Measurements from ENCODE around the gene C13orf46. TPM values are rescaled to one million over a fixed set of nuclear protein-coding genes. Genes with fewer than 3 reads are reported as not detected.

C13orf46 gene
- total RNA-seq, 4 donors from 2014 or later, result 0.41 to 77.4 (median 1.1) TPM; not detected in 1

DNA sequence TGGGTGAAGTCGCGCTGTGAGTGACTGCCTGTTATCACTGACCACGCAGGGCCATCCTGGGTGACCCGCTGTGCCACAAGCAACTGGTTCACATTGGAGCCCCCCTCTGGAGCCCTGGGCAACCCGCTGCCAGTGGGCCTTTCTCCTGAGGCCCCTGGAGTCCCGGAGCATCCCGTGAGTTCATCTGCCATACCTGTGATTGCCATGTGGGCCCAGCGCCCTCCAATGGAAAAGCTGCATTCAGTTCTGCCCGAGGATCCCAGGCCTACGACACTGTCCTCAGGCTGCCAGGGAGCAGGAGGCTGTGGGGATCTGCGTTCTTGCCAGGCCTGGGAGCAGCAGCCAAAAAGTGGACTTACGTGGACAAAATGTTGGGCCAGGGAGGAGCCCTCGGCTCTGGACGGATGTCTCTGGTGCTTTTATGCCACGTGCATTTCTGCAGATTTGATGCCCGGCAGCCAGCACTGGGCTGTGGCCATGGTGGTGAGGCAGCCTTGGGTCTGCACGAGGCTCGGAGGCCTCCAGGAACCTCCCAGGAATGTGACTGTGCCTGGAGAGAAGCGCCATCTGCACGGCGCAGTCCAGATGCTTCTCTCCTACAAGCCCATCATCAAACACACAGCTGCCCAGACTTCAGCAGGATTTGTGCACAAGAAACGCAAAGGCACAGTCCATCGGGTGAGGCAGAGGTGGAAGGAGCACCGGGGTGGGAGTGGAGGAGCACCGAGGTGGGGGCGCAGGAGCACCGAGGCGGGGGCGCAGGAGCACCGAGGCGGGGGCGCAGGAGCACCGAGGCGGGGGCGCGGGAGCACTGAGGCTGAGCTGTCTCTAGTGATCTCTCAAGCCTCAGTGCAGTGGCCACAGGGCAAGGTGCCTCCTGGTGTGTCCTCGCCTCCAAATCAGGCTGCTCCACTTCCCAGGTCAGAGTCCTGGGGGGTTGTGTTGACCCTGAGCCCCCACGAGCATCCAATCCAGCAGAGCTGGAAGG, 44.0 kb downstream of the C13orf46 start:
- H3K27me3 ChIP-seq, result peaks cover 10% of the 10 kb centered on the region
- H3K4me3 ChIP-seq, result no peak overlapping the region
- DNase-seq, result no peak
- TF ChIP-seq CTCF (IDR thresholded peaks at IDR 0.05), result no peak
- TF ChIP-seq POLR2A (IDR thresholded peaks at IDR 0.05), result no peak
- no peak for TF ChIP-seq EP300 (IDR thresholded peaks at IDR 0.05; ENCODE audit: low read depth)
- TF ChIP-seq POLR2AphosphoS5 (IDR thresholded peaks at IDR 0.05), result no peak
- in situ Hi-C loops (cut with MboI; ENCODE audit: low pct_ligation_motif_present in 1 of 4, low pct_unique_long_range_greater_than_20kb in 1 of 4, low sequenced_read_pairs in 3 of 4), result no loop called here
- intact Hi-C loops (cut with DNase I; ENCODE audit: low total_unique reads), result no loop called here
- no peaks in the 10 kb centered on the region for H3K9me3 ChIP-seq
- no peaks in the 10 kb centered on the region for H3K36me3 ChIP-seq
- WGBS, 2 donors (ENCODE audit: low coverage in 1 of 2), result 85 to 100% methylated on average over 1 to 31 of the region's 38 CpGs
- H3K4me1 ChIP-seq, result peaks cover 0 to 25% (median 10%) of the 10 kb centered on the region in 4 donors
- H3K27ac ChIP-seq, result no peak overlapping the region

DNA sequence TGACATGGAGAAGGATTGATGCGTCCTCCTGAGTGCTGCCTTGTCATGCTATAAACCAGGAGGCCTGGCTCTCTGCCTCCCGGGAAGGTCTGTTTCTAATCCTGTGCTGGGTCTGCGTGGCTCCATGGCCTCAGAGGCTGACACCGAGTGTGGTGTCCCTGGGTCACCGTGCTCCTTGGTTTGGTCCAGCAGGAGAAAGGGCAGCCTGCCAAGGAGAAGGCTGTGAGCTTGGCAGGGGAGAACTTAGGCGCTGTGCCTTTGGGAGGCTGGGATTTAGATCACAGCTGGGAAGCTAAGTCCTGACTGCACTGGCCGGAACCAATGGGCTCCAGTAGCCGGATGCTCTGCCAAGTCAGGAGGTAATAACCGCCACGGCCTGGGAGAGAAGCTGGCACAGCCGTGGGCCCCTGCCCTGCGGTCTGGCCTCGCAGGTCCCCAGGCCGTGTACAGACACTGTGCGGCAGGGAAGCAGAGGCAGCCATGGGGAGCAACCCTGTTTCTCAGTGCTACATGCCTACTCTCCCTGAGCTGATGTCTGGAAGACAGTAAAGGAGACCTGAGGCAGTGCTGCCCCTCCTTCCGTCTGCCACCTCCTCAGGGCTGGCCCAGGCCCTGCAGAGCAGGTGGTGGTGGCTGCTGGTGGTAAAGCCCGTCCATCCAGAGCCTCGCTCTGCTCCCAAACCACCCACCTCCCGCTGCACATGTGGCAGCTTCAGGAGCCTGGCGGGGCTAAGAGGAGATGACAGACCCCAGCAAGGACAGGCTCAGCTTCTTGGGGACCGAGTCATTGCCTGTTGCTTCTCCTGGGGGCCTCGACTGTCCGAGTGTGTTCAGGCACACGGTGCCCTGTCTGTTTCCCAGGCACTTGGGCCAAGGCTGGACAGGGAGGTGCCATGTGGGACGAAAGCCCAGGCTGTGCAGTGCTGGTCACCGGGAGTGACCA, 44.9 kb downstream of the C13orf46 start:
- in situ Hi-C loops (cut with MboI; ENCODE audit: low pct_ligation_motif_present in 1 of 4, low pct_unique_long_range_greater_than_20kb in 1 of 4, low sequenced_read_pairs in 3 of 4), result no loop called here
- 75% methylated on average over 26 of the region's 26 CpGs; no CpG with 5 or more reads in 1 of the 2 donors for WGBS, 2 donors (ENCODE audit: low coverage in 1 of 2)
- Histone ChIP-seq H3K4me1 (peaks cover 0 to 25% (median 10%) of the 10 kb centered on the region in 4 donors), H3K9me3 (no peaks in the 10 kb centered on the region), H3K4me3 (no peak overlapping the region), H3K27me3 (peaks cover 10% of the 10 kb centered on the region), H3K27ac (peak overlapping the region; percentile 42 to 66 (median 48)), H3K36me3 (no peaks in the 10 kb centered on the region)
- TF ChIP-seq POLR2A (IDR thresholded peaks at IDR 0.05) (no peak), POLR2AphosphoS5 (IDR thresholded peaks at IDR 0.05) (peak in 1 of 3 donors; percentile 30), CTCF (IDR thresholded peaks at IDR 0.05) (no peak), EP300 (IDR thresholded peaks at IDR 0.05; ENCODE audit: low read depth) (no peak)
- intact Hi-C loops (cut with DNase I; ENCODE audit: low total_unique reads), result no loop called here
- peak; percentile 46 for DNase-seq

DNA sequence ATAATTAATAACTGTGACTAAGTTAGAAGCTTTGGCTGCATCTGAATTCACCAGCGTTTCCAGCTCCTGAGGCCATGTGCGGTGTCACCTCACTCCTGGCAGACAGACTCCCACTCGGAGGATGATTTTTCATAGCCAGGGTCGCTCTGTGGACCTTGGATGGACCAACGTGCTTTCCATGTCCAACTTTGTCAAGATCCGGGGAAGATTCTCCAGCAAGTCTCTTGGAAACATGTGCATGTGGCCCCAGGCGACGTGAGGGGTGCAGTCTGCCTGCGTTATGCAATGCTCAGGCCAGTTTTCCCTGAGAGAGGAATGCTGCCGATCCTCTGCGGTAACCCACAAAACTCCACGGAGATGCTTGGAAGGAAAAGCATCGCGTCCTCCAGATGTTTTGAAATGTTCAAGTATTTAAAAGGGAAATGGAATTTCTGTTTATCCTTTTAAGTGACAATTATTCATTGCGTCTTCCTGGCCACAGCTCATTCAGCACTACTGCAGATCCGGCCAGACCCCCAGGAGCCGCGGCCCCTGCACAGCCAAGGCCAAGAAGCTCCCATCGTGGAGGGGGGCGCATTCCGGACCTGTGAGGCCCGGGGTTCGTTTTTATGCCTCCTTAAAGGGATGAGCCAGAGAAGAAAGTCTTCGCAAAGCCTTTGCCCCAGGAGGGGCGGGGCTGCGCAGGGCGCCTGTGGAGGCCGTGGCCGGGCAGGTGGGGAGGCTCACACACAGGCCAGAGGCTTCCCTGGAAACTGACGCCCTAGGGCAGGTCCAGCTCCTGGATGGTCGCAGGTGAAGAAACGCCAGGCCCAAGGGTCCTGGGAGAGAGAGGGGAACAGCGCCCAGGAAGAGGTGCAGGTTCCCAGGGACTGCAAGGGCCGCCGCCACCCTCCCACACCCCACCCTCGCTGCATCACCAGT, 46.0 kb downstream of the C13orf46 start:
- Histone ChIP-seq H3K27me3 (peaks cover 10% of the 10 kb centered on the region), H3K4me3 (no peak overlapping the region), H3K27ac (peak overlapping the region; percentile 42 to 66 (median 48)), H3K36me3 (no peaks in the 10 kb centered on the region), H3K4me1 (peaks cover 0 to 25% (median 10%) of the 10 kb centered on the region in 4 donors), H3K9me3 (no peaks in the 10 kb centered on the region)
- intact Hi-C loops (cut with DNase I; ENCODE audit: low total_unique reads) (no loop called here), in situ Hi-C loops (cut with MboI; ENCODE audit: low pct_ligation_motif_present in 1 of 4, low pct_unique_long_range_greater_than_20kb in 1 of 4, low sequenced_read_pairs in 3 of 4) (no loop called here)
- WGBS, 2 donors (ENCODE audit: low coverage in 1 of 2), result 60 to 74% methylated on average over 6 to 35 of the region's 36 CpGs
- peak; percentile 37 for DNase-seq
- TF ChIP-seq CTCF (IDR thresholded peaks at IDR 0.05) (no peak), POLR2AphosphoS5 (IDR thresholded peaks at IDR 0.05) (peak; percentile 7 to 38 (median 34))
